ENCODE results near the gene ST6GALNAC3.
"Not testable (repeated sequence)": the region's sequence is repeated elsewhere in the genome, so short reads cannot be mapped to it uniquely, and the experiment has no call there.

DNA sequence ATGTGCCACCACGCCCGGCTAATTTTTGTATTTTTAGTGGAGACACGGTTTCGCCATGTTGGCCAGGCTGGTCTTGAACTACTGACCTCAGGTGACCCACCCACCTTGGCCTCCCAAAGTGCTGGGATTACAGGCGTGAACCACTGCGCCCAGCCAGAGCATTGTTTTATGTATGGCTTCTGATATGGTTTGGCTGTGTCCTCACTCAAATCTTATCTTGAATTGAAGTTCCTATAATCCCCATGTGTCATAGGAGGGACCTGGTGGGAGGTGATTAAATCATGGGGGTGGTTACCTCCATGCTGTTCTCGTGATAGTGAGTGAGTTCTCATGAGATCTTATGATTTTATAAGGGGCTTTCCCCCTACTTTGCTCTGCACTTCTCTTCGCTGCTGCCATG is 22.5 kb downstream of the ST6GALNAC3 start:
- TF ChIP-seq, protein P1, sequence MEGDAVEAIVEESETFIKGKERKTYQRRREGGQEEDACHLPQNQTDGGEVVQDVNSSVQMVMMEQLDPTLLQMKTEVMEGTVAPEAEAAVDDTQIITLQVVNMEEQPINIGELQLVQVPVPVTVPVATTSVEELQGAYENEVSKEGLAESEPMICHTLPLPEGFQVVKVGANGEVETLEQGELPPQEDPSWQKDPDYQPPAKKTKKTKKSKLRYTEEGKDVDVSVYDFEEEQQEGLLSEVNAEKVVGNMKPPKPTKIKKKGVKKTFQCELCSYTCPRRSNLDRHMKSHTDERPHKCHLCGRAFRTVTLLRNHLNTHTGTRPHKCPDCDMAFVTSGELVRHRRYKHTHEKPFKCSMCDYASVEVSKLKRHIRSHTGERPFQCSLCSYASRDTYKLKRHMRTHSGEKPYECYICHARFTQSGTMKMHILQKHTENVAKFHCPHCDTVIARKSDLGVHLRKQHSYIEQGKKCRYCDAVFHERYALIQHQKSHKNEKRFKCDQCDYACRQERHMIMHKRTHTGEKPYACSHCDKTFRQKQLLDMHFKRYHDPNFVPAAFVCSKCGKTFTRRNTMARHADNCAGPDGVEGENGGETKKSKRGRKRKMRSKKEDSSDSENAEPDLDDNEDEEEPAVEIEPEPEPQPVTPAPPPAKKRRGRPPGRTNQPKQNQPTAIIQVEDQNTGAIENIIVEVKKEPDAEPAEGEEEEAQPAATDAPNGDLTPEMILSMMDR (conservative IDR thresholded peaks at IDR 0.05; ENCODE audit: low read length), result not testable (repeated sequence)
- not testable (repeated sequence) for TF ChIP-seq EZH2phosphoT487 (IDR thresholded peaks at IDR 0.05; ENCODE audit: borderline replicate concordance)

All from Loucy (cell line).